Stomach smooth muscle (tissue), 2 donors: ENCODE results near the gene ARPP19.
"Not testable (repeated sequence)": the region's sequence is repeated elsewhere in the genome, so short reads cannot be mapped to it uniquely, and the experiment has no call there.

ENCODE experiments used
- H3K27ac ChIP-seq: one replicate; pipeline ENCODE4 v1.7.0; 2013; ENCODE audit warnings: mild to moderate bottlenecking, low read length, inconsistent platforms
- H3K27me3 ChIP-seq, 2 donors: one replicate each; pipeline ENCODE4 v1.7.0; 2013; ENCODE audit warnings: low read length in 2 of 2; ENCODE audit not compliant: insufficient read depth in 2 of 2, control insufficient read depth in 1 of 2
- H3K36me3 ChIP-seq, 2 donors: one replicate each; pipeline ENCODE4 v1.7.0; 2013; ENCODE audit warnings: low read length in 2 of 2; ENCODE audit not compliant: control insufficient read depth in 2 of 2, insufficient read depth in 2 of 2
- H3K4me1 ChIP-seq: one replicate; pipeline ENCODE4 v1.7.0; 2013; ENCODE audit warnings: low read length; ENCODE audit not compliant: control insufficient read depth, insufficient read depth
- H3K4me3 ChIP-seq, 2 donors: one replicate each; pipeline ENCODE4 v1.7.0; 2013; ENCODE audit warnings: low read length in 2 of 2
- H3K9ac ChIP-seq, 2 donors: one replicate each; pipeline ENCODE4 v1.7.0; 2013; ENCODE audit warnings: low read length in 2 of 2, mild to moderate bottlenecking in 1 of 2
- H3K9me3 ChIP-seq, 2 donors: one replicate each; pipeline ENCODE4 v1.7.0; 2013; ENCODE audit warnings: low read length in 2 of 2; ENCODE audit not compliant: control insufficient read depth in 2 of 2
- donor health status: healthy.
- donor health status: Pancreatic carcinoma.

ARPP19 gene

DNA sequence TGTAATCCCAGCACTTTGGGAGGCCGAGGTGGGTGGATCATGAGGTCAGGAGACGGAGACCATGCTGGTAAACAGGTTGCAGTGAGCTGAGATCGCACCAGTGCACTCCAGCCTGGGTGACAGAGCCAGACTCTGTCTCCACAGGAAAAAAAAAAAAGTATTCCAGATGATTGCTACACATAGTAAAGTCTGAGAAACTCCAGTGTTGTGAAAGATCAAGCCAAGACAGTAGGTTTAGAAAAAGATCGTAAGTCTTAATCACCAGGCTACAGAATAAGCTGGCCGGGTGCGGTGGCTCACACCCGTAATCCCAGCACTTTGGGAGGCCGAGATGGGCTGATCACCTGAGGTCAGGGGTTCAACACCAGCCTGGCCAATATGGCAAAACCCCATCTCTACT lies 56.0 kb downstream of the ARPP19 start:
- H3K9ac ChIP-seq, H3K27ac ChIP-seq, H3K9me3 ChIP-seq, H3K36me3 ChIP-seq, H3K4me1 ChIP-seq, H3K4me3 ChIP-seq, H3K27me3 ChIP-seq: not testable (repeated sequence)

DNA sequence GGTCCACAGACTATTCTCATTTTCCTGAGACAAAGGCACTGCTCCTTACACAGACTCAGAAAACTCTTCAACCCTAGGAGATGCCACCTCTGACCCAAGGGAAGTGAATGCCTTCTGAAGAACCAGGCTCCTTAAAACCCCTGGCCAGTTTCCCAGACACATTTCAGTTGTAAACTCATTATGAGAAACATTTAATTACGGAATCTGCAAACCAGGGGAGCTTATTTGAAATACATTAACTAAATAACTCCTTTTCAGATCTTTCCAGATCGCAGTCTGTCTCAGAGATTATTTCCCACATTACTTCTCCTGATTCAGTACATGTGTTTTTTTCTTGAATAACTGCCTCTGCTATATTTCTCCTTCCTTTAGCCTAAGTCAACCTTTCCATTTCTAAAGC lies 57.7 kb downstream of the ARPP19 start:
- Histone ChIP-seq H3K27ac (no peak overlapping the region), H3K9ac (no peak overlapping the region), H3K9me3 (no peaks in the 10 kb centered on the region), H3K4me1 (peaks cover 4% of the 10 kb centered on the region), H3K4me3 (no peak overlapping the region), H3K27me3 (no peaks in the 10 kb centered on the region), H3K36me3 (no peaks in the 10 kb centered on the region)

DNA sequence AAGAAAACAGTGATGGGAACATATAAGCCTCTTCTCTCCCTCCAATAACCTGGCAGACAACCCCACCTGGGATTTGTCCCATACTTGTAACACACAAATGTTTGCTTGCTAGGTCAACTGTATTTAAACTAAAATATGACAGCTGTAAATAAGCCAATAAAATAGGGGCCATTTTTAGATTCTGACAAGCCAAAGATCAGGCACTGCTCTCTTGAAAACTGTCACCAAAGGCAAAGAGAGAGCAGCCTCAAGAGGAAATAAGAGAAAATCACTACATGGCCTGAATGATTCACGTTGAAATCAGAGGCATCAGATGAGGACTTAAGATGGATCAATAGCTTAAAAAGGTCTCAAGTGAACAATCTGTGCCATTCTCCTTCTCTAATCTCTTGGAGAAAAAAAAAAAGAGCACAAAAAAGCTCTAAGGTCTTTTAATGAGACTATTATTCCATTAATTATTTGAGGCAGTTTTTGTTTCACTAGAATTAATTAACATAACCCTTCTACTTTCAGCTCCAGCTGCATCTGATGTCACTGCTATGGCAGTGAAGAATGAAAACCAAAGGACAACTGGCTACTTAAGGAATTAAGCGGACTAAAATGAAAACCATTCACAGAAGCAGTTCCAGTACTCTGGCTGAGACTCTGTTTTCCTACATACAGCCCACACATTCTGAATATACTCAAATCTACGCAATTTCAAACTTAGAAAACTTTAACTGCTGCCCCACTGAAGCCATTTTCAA lies 59.2 kb downstream of the ARPP19 start:
- Histone ChIP-seq H3K9me3 (no peaks in the 10 kb centered on the region), H3K36me3 (no peaks in the 10 kb centered on the region), H3K9ac (no peak overlapping the region), H3K4me1 (peaks cover 4% of the 10 kb centered on the region), H3K4me3 (no peak overlapping the region), H3K27me3 (no peaks in the 10 kb centered on the region), H3K27ac (no peak overlapping the region)

DNA sequence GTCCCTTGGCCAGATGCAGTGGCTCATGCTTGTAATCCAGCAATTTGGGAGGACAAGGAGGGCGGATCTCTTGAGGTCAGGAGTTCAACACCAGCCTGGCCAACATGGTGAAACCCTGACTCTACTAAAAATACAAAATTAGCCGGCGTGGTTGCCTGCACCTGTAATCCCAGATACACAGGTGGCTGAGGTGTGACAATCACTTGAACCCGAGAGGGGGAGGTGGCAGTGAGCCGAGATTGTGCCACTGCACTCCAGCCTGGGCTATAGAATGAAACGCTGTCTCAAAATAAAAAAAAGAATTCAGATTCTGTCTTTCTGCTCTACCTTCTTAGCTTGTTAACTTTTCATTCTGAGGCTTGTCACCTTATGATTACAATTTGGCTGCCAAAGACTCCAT lies 62.3 kb downstream of the ARPP19 start:
- no peaks in the 10 kb centered on the region for H3K36me3 ChIP-seq
- H3K9ac ChIP-seq, result no peak overlapping the region
- peaks cover 4% of the 10 kb centered on the region for H3K4me1 ChIP-seq
- H3K27ac ChIP-seq, result no peak overlapping the region
- H3K27me3 ChIP-seq, result no peaks in the 10 kb centered on the region
- no peaks in the 10 kb centered on the region for H3K9me3 ChIP-seq
- H3K4me3 ChIP-seq, result no peak overlapping the region

DNA sequence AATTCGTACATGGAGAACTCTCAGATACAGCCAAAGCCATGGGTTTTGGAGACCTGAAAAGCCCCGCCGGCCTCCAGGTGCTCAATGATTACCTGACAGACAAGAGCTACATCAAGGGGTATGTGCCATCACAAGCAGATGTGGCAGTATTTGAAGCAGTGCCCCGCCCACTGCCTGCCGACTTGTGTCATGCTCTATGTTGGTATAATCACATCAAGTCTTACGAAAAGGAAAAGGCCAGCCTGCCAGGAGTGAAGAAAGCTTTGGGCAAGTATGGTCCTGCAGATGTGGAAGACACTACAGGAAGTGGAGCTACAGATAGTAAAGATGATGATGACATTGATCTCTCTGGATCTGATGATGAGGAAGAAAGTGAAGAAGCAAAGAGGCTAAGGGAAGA lies 63.7 kb downstream of the ARPP19 start:
- no peaks in the 10 kb centered on the region for H3K27me3 ChIP-seq
- no peaks in the 10 kb centered on the region for H3K9me3 ChIP-seq
- no peak overlapping the region for H3K4me3 ChIP-seq
- H3K27ac ChIP-seq, result no peak overlapping the region
- no peak overlapping the region for H3K9ac ChIP-seq
- H3K4me1 ChIP-seq, result no peaks in the 10 kb centered on the region
- no peaks in the 10 kb centered on the region for H3K36me3 ChIP-seq

DNA sequence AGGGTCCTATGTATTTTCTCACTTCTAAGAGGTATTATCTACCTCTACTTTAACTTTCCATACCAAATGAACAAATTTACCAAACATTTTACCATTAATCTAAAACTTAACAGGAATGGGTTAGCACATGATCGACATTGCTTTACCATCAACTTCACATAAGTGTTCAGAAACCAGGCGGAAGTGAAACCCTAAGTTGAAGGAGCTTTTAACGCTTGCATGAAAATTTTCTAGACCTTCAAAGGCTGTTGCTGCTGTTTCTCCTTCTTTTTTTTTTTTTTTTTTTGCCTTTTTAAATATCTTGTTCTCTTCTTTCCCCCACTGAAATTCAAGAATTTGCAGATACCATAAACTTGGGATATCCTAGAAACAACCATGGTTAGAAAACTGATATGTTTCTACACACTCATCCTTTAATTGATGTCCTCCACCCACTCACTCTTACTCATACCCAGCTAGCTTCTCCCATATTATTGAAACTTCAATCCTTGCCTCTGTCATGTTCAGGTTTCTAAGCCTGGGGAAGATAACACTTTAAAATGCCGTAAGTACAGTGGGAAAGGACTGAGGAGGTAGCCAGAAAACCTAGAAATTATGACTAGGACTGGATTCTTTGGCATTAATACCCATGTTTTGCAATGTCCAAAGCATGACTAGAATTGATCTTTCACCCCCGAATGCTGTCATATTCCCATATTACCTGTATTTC lies 64.9 kb downstream of the ARPP19 start:
- Histone ChIP-seq H3K36me3 (no peaks in the 10 kb centered on the region), H3K27me3 (no peaks in the 10 kb centered on the region), H3K4me1 (no peaks in the 10 kb centered on the region), H3K4me3 (no peak overlapping the region), H3K9me3 (no peaks in the 10 kb centered on the region), H3K9ac (no peak overlapping the region), H3K27ac (no peak overlapping the region)

DNA sequence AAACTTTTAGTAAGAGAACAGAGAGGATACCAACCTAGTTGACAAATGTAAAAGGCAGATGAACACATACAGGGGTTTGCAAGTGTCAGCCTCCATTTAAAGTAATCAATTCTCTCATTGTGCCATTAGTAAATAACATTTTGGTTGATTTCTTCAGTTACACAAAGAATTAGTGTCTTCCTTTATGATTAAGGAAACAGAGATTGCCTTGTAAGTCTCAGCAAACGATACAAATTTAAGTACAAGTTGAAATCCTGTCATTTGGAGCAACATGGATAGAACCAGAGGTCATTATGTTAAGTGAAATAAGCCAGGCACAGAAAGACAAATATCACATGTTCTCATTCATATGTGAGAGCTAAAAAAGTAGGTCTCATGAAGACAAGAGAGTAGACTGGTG lies 66.2 kb downstream of the ARPP19 start:
- no peak overlapping the region for H3K4me3 ChIP-seq
- no peaks in the 10 kb centered on the region for H3K36me3 ChIP-seq

DNA sequence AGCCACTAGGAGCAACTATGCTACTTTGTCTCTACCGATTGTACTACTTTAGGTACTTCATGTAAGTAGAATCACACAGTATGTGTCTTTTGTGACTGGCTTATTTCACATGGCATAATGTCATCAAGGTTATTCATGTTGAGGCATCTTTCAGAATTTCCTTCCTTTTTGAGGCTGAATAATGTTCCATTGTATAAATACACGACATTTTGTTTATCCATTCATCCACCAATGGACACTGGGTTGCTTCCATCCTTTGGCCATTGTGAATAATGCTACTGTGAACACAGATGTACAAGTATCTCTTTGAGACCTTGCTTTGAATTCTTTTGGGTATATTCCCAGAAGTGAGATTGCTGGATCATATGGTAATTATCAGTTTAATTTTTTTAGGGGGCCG lies 69.3 kb downstream of the ARPP19 start:
- no peaks in the 10 kb centered on the region for H3K9me3 ChIP-seq
- no peak overlapping the region for H3K9ac ChIP-seq
- no peak overlapping the region for H3K4me3 ChIP-seq
- H3K27me3 ChIP-seq, result no peaks in the 10 kb centered on the region
- no peak overlapping the region for H3K27ac ChIP-seq
- H3K4me1 ChIP-seq, result no peaks in the 10 kb centered on the region
- no peaks in the 10 kb centered on the region for H3K36me3 ChIP-seq

More for the DNA sequence above, 66.2 kb downstream of the ARPP19 start:
- Histone ChIP-seq H3K9ac (no peak overlapping the region), H3K9me3 (no peaks in the 10 kb centered on the region), H3K27ac (no peak overlapping the region), H3K4me1 (no peaks in the 10 kb centered on the region), H3K27me3 (no peaks in the 10 kb centered on the region)

DNA sequence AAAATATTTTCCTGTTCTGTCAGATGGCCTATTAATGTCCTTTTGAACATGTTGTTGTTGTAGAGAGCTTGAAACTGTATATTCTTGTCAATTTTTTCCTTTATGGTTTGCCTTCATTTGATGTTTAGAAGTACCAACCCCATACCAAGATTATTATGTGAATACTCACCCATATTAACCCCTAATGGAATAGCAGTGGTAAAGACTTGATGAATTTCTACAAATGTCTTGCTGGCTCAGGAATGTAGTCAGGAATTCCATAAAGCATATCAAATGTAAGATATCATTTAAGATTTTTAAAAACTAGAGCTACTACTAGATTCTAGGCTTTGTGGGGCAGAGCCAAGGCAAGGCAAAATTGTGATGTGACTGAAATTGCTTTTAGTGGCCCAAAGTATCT lies 70.1 kb downstream of the ARPP19 start:
- Histone ChIP-seq H3K36me3 (no peaks in the 10 kb centered on the region), H3K4me3 (no peak overlapping the region), H3K4me1 (no peaks in the 10 kb centered on the region), H3K27me3 (no peaks in the 10 kb centered on the region), H3K9me3 (no peaks in the 10 kb centered on the region), H3K27ac (no peak overlapping the region), H3K9ac (no peak overlapping the region)
